HUES6 (cell line): ENCODE results near the gene FOXD1.
"Not testable (repeated sequence)": the region's sequence is repeated elsewhere in the genome, so short reads cannot be mapped to it uniquely, and the experiment has no call there.

ENCODE experiments used
- H3K27ac ChIP-seq: 2 replicates; pipeline ENCODE4 v1.7.0; 2013; ENCODE audit warnings: low read depth, mild to moderate bottlenecking, low read length, inconsistent platforms
- H3K27me3 ChIP-seq: 2 replicates; pipeline ENCODE4 v1.6.1; 2013; ENCODE audit warnings: low read length; ENCODE audit not compliant: control insufficient read depth, insufficient read depth
- H3K36me3 ChIP-seq: 2 replicates; pipeline ENCODE4 v1.6.1; 2013; ENCODE audit warnings: low read length; ENCODE audit not compliant: control insufficient read depth, insufficient read depth
- H3K4me1 ChIP-seq: 2 replicates; pipeline ENCODE4 v1.6.1; 2013; ENCODE audit warnings: low read length; ENCODE audit not compliant: control insufficient read depth, insufficient read depth
- H3K4me3 ChIP-seq: 2 replicates; pipeline ENCODE4 v1.5.1; 2013; ENCODE audit warnings: low read depth, low read length
- H3K9ac ChIP-seq: one replicate; pipeline ENCODE4 v1.6.1; 2013; ENCODE audit warnings: mild to moderate bottlenecking, low read length
- H3K9me3 ChIP-seq: 2 replicates; pipeline ENCODE4 v1.6.1; 2013; ENCODE audit warnings: low read depth, low read length; ENCODE audit not compliant: control insufficient read depth, insufficient read depth

Gene FOXD1

GRCh38 chr5:73448463-73449136, at the start of gene FOXD1:
FOXD1 (minus strand) TSS chr5:73448777; CDS start chr5:73448362, 415 bp downstream.
- Histone ChIP-seq H3K27me3 (peaks cover 93% of the 10 kb centered on the region), H3K36me3 (no peaks in the 10 kb centered on the region), H3K9me3 (no peaks in the 10 kb centered on the region), H3K9ac (peak within 1 kb of the TSS; percentile 56), H3K27ac (no peak within 1 kb of the TSS), H3K4me3 (peak within 1 kb of the TSS; percentile 79), H3K4me1 (peaks cover 29% of the 10 kb centered on the region)

- Histone ChIP-seq H3K9me3 (no peaks in the 10 kb centered on the region), H3K27me3 (no peaks in the 10 kb centered on the region), H3K27ac (peak overlapping the region; percentile 98), H3K36me3 (peaks cover 31% of the 10 kb centered on the region), H3K4me1 (peaks cover 17% of the 10 kb centered on the region), H3K9ac (peak overlapping the region; percentile 99), H3K4me3 (peak overlapping the region; percentile 88)
These were observed 49.0 kb upstream of the FOXD1 start for GRCh38 chr5:73497497-73498056.

- Histone ChIP-seq H3K27ac (peak overlapping the region; percentile 1; the same call in 1 of the 2 replicates), H3K27me3 (no peaks in the 10 kb centered on the region), H3K9ac (peak overlapping the region; percentile 99), H3K4me3 (peak overlapping the region; percentile 88), H3K4me1 (peaks cover 17% of the 10 kb centered on the region), H3K9me3 (no peaks in the 10 kb centered on the region), H3K36me3 (peaks cover 26% of the 10 kb centered on the region)
These were observed 48.4 kb upstream of the FOXD1 start for GRCh38 chr5:73496984-73497457.

- Histone ChIP-seq H3K27ac (no peak overlapping the region), H3K4me1 (peaks cover 17% of the 10 kb centered on the region), H3K4me3 (no peak overlapping the region), H3K9me3 (no peaks in the 10 kb centered on the region), H3K9ac (no peak overlapping the region), H3K27me3 (no peaks in the 10 kb centered on the region), H3K36me3 (peaks cover 15% of the 10 kb centered on the region)
These were observed 47.3 kb upstream of the FOXD1 start for GRCh38 chr5:73495772-73496335.

- Histone ChIP-seq H3K4me1 (peaks cover 14% of the 10 kb centered on the region), H3K9me3 (no peaks in the 10 kb centered on the region), H3K36me3 (peaks cover 6% of the 10 kb centered on the region; the same call in 1 of the 2 replicates), H3K27ac (no peak overlapping the region), H3K4me3 (no peak overlapping the region), H3K27me3 (no peaks in the 10 kb centered on the region), H3K9ac (no peak overlapping the region)
These were observed 46.1 kb upstream of the FOXD1 start for GRCh38 chr5:73494721-73495120.

GRCh38 chr5:73493421-73493820, 44.8 kb upstream of the FOXD1 start:
- H3K9me3 ChIP-seq, result no peaks in the 10 kb centered on the region
- H3K36me3 ChIP-seq, result no peaks in the 10 kb centered on the region
- H3K27me3 ChIP-seq, result no peaks in the 10 kb centered on the region
- H3K27ac ChIP-seq, result no peak overlapping the region
- no peak overlapping the region for H3K4me3 ChIP-seq
- no peak overlapping the region for H3K9ac ChIP-seq
- H3K4me1 ChIP-seq, result peaks cover 23% of the 10 kb centered on the region

GRCh38 chr5:73491155-73491554, 42.6 kb upstream of the FOXD1 start:
- H3K27ac ChIP-seq, result no peak overlapping the region
- peaks cover 28% of the 10 kb centered on the region for H3K4me1 ChIP-seq
- H3K4me3 ChIP-seq, result no peak overlapping the region
- H3K9me3 ChIP-seq, result no peaks in the 10 kb centered on the region
- H3K27me3 ChIP-seq, result no peaks in the 10 kb centered on the region
- no peak overlapping the region for H3K9ac ChIP-seq
- H3K36me3 ChIP-seq, result no peaks in the 10 kb centered on the region

GRCh38 chr5:73490088-73490487, 41.5 kb upstream of the FOXD1 start:
- Histone ChIP-seq H3K27ac (no peak overlapping the region), H3K4me3 (no peak overlapping the region), H3K4me1 (peaks cover 33% of the 10 kb centered on the region), H3K9me3 (no peaks in the 10 kb centered on the region), H3K9ac (no peak overlapping the region), H3K36me3 (no peaks in the 10 kb centered on the region), H3K27me3 (no peaks in the 10 kb centered on the region)

- Histone ChIP-seq H3K4me1 (peaks cover 33% of the 10 kb centered on the region), H3K9me3 (no peaks in the 10 kb centered on the region), H3K36me3 (no peaks in the 10 kb centered on the region), H3K27me3 (no peaks in the 10 kb centered on the region), H3K4me3 (no peak overlapping the region), H3K27ac (peak overlapping the region; percentile 97), H3K9ac (no peak overlapping the region)
These were observed 40.2 kb upstream of the FOXD1 start for GRCh38 chr5:73488806-73489205.

- Histone ChIP-seq H3K4me1 (peaks cover 35% of the 10 kb centered on the region), H3K27me3 (no peaks in the 10 kb centered on the region), H3K9me3 (no peaks in the 10 kb centered on the region), H3K4me3 (peak overlapping the region; percentile 40; the same call in 1 of the 2 replicates), H3K36me3 (no peaks in the 10 kb centered on the region), H3K9ac (peak overlapping the region; percentile 76), H3K27ac (peak overlapping the region; percentile 97)
These were observed 39.2 kb upstream of the FOXD1 start for GRCh38 chr5:73487815-73488214.

- peak overlapping the region; percentile 11 for H3K4me3 ChIP-seq
- H3K27me3 ChIP-seq, H3K9me3 ChIP-seq, H3K36me3 ChIP-seq: not testable (repeated sequence)
- H3K9ac ChIP-seq, result peak overlapping the region; percentile 76
- H3K27ac ChIP-seq, result peak overlapping the region; percentile 97
- H3K4me1 ChIP-seq, result peaks cover 37% of the 10 kb centered on the region
These were observed 38.7 kb upstream of the FOXD1 start for GRCh38 chr5:73487257-73487656.
